ENCODE data around the gene TRIO.

Gene TRIO

GRCh38 chr5:14404780-14405179 lies 261.6 kb downstream of the TRIO start:
- DNase-seq: no peak

GRCh38 chr5:14405267-14405666 lies 262.1 kb downstream of the TRIO start:
- no peak for DNase-seq

DNA sequence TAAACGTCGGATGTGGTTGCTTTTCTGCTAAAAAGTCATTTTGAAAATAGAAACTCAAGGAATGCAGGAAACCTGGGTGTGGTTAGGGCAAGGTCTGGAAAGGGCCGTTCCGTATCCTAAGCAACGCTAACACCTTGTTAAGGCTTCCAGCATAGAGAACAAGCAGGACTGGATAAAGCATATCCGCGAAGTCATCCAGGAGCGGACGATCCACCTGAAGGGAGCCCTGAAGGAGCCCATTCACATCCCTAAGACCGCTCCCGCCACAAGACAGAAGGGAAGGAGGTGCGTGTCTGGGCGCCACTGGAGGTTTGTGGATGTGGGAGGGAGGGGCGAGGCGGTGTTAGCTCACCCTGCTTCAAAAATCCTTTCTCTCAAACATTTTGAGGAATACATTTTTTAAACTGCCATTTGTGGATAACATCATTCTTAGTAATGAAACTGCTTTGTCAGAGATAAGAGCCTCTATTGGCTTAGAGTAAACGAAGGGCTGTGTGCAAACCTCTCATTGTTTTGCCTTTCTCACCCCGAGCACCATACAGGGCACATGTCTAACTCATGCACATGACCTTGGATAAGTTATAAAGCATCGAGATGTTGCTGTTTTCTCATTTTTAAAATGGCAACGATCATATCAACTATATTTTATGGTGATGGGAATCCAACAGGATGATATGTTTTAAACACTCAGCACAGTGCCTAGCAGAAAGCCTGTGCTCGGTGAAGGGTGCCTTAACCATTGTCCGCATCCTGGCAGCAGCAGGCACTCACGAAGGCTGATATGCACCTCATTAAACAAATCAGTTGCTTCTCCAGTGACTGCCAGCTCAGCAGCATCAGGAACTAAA lies 262.8 kb downstream of the TRIO start:
- DNase-seq: no peak

DNA sequence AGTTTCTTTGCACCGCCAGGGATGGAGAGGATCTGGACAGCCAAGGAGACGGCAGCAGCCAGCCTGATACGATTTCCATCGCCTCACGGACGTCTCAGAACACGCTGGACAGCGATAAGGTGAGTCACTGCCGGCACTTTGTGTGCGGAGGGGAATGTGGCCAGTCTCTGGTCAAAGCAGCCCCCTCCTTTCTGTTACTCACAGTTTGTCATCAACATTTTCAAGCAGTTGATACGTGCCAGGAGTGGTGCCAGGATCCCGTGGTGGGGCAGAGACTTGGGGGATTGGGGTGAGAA lies 263.4 kb downstream of the TRIO start:
- no peak for DNase-seq

DNA sequence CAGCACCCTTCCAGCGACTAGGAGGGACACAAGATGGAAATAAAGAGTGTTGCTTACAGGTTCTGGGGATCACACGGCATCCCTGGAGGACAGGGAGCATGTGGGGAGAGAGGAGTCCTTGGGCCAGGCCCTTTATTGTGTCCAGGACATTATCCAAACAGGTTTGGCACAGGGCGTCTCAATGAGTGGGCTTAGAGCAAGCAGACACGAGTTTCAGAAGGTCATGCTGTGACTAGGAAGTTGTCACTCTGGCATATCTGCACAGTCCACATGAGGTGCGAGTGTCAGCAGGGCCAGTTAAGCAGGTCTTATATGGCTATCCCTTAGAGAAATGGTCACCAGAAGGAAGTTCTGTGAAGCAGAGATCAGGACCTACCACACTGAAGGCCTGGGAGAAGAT lies 263.9 kb downstream of the TRIO start:
- no peak for DNase-seq

DNA sequence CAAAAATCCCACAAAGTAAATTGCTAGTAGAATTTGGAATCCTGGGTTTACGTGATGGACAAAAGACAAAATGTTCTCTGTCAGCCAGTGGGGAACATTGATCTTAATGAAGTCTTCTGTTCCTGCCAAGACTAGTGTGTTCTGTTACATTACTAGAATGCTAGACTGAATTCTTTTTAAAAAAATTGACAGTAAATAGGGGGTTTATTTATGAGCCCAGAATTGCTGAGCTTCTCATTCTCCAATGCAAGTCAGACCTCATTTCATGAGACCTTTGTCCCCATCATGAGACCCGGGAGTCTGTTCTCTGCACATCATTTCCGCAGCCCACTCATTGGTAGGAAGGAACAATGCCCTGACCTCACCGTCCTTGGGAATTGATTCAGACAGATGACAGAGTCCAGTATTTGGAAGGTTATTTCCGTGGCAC lies 264.6 kb downstream of the TRIO start:
- DNase-seq: no peak

GRCh38 chr5:14408969-14409586 lies 265.9 kb downstream of the TRIO start:
- no peak for DNase-seq

DNA sequence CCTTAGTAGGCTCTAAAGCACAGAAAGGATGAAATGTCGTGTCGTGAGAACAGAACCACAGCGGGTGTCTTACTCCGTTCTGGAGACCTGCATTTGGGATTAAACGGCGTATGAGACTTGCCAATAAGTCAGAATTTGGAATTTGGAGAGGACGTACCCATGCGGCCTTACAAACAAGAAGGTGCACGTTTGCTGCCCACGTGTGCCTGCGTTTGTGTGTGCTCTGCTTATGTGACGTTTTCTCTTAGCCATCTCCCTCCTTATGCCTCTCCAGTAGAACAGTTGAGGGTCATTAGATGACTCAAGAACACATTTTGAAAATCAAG lies 266.9 kb downstream of the TRIO start:
- DNase-seq: no peak

DNA sequence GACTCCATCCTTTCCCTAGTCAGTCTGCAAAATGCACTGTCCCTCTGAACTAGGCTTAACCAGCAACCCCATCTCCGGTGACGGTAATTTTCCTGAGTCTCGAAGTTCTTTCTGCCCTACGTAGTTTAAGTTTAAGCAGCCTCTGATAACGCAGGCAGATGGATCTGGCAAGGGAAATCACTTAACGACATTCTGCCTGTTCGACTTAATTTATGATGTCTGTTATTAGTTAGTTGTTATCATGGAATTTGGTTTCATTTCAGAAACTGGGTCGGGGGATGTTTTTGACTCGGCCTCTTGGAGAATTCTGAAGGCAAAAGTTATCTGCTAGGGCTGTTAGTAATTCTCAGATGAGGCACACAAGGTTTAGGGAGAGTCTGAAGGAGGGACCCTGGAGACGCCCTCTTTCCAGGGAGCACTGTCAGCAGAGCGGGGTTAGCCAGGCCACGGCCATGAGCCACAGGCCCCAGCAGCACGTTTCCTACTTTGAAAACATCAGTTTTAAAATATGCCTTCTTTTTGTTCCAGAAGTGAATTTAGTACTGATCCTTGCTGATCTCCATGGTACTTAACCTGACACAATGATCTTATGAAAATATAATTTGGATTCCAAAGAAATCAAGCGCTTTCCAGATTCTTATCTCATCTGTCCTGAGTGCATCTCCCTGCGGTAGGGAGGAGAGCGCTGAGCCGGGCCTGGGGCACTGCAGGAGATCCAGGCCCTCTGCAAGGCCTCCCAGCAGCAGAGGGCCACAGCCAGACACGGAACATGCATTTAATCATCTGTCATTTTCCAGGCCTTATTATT lies 267.5 kb downstream of the TRIO start:
- no peak for DNase-seq

DNA sequence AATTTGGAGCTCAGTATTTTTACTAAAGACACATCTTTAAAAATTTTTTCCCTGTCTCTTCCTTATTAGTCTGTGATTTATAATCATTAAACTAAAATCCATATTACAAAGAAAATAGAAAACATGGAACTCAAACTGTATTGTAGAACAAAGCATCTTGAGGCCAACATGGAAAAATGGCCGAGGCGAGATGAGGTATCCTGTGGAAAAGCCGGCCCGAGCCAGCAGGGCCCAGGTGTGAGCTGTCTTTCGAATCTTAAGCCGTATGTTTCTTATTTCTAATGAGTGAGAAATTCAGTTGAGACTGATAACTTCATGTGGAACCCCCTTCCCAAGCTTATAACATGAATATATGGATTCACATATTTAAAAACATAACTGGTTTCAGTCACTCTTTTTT lies 268.1 kb downstream of the TRIO start:
- DNase-seq: no peak

DNA sequence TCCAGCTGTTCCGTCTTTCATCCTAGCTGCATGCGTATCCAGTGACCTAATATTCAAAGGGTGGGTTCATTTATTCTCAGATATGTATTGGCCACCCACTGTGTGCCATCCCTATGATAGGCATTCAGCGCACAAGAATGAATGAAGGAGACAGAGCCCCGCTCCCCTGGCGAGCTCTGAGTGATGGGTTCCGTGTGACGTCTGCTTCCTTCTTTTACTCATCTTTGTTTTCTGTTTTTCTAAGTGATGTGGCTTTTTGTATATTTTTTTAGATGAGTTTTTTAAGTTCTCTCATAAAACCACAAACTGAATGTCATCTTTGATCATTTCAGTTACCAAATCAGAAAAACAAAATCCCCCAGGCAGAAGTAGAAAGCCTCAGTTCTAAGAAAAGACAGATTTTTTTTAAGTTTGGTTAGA lies 270.2 kb downstream of the TRIO start:
- DNase-seq: no peak

DNA sequence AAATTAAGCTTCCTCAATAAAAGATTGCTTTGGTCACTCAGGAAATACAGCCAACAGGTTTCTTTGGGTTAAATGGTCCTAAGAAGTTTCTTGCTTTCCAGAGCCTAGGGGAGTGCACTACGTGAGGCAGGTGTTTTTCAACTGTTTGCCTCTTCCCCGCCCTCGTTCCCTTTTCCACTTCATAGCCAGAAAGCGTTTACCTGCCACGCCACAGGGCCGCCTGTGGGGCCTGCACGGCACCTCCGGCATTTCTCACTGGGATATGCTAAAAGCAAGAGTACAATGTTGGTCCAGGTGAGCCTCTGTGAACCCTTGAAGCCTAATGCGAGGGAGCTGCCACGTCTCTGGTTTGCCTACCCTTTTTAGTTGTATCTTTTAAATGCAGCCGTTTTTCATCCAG lies 270.9 kb downstream of the TRIO start:
- no peak for DNase-seq

- no peak for DNase-seq
Measured at GRCh38 chr5:14414656-14415023, 271.5 kb downstream of the TRIO start.

- no peak for DNase-seq
Measured at GRCh38 chr5:14415024-14415697, 272.0 kb downstream of the TRIO start.

GRCh38 chr5:14415698-14416074 lies 272.5 kb downstream of the TRIO start:
- DNase-seq: no peak

DNA sequence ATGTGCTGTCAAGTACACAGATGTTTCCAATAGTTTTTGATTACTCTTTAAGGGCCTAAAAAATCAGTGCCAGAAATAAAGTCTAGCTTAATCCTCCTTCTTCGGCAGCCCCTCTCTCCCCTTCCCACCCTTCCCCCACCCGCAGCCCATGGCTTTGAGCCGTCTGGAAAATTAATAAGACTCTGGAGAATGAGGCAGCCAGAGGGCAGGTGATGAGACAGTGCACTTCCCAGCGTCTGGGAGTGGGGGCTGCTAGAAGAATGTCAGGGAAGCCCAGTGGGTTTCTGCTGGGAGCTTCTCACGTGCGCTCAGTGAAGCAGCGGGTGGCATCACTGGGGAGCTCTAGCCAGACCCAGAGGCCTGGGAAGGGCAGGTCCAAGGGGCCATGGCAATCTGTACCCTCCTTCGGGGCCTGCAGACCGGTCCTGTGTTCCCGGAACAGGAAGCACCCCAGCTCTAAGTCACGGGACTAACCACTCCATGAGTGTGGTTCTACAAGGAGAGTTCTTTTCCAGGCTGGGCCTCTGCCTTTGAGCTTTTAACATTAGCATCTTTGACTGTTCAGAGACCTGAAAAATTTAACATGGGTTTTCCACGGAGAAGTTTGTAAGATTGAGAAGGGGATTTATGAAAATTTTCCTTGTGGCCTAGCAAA lies 273.6 kb downstream of the TRIO start:
- DNase-seq: no peak

DNA sequence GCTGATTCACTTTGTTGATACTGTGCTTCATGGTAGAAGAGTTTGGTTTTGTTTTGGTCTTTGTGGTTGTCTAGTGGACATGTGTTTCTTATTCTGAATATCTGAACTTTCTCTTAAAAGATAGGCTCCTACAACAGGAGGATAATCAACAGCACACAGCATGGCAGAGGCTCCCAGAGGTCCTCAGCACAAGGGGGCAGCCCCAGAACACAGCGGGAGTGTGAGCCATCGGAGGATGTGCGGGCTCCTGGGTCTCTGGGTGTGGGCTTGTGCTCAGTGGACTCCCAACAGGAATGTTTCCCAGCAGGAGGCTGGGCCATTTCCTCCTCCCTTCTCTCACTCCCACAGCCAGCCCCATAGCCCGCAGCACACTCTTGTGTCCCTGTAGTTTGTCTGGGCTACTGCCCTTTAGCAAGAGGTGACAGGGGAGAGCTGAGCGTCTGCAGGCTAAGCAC lies 274.2 kb downstream of the TRIO start:
- DNase-seq: no peak

- no peak for DNase-seq
Measured at GRCh38 chr5:14417792-14418765, 274.9 kb downstream of the TRIO start.

DNA sequence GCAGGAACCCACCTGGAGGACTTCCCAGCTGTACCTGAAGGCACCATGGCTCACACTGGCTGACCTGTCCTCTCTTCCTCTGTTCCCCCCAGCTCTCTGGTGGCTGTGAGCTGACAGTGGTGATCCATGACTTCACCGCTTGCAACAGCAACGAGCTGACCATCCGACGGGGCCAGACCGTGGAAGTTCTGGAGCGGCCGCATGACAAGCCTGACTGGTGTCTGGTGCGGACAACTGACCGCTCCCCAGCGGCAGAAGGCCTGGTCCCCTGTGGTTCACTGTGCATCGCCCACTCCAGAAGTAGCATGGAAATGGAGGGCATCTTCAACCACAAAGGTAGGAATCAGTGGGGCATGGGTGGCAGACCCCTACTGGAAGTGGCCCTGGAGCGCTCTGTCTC lies 276.5 kb downstream of the TRIO start:
- no peak for DNase-seq

GRCh38 chr5:14420101-14420811 lies 277.1 kb downstream of the TRIO start:
- no peak for DNase-seq

DNA sequence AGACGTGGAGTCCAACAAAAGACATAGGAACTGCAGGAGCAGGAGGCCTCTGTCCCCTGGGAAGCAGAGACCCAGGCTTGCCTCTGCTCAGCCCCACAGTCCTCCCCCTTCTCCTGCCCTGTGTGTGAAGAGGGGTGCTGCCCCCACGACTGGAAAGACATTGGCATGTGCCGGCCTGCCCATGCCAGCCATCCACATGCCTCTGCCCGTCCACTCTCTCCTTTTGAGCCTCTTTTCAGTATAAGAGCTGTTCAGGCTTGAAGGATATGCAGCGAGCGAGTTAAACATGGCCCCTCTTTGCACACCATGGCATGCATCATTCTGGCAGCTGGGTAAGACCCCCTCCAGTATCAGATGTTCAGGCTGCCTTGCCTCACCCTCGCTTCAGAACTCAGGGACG lies 278.7 kb downstream of the TRIO start:
- no peak for DNase-seq

Data from NCI-H1105 (cell line).